HuH-7 (cell line): ENCODE data around the gene DOCK3.
"Not testable (repeated sequence)": the region's sequence is repeated elsewhere in the genome, so short reads cannot be mapped to it uniquely, and the experiment has no call there.

Source experiments
- DNase-seq: peaks from one replicate; pipeline ENCODE4 v3.0.0; 2011; ENCODE audit warnings: low spot score

Gene DOCK3

GRCh38 chr3:50885070-50885850 is 210.5 kb downstream of the DOCK3 start:
- no peak for DNase-seq

GRCh38 chr3:50890688-50891344 is 216.1 kb downstream of the DOCK3 start:
- DNase-seq = no peak

GRCh38 chr3:50901097-50901496 is 226.4 kb downstream of the DOCK3 start:
- DNase-seq = not testable (repeated sequence)

- no peak for DNase-seq
Measured at GRCh38 chr3:50912746-50913145, 238.0 kb downstream of the DOCK3 start.

GRCh38 chr3:50913260-50913659 is 238.5 kb downstream of the DOCK3 start:
- DNase-seq = no peak

- not testable (repeated sequence) for DNase-seq
Measured at GRCh38 chr3:50922071-50922470, 247.3 kb downstream of the DOCK3 start.

- no peak for DNase-seq
Measured at GRCh38 chr3:50923955-50924354, 249.2 kb downstream of the DOCK3 start.

GRCh38 chr3:50924638-50925037 is 249.9 kb downstream of the DOCK3 start:
- DNase-seq = no peak

- no peak for DNase-seq
Measured at GRCh38 chr3:50926868-50927267, 252.1 kb downstream of the DOCK3 start.

- DNase-seq = no peak
Measured at GRCh38 chr3:50930371-50931208, 255.9 kb downstream of the DOCK3 start.

- not testable (repeated sequence) for DNase-seq
Measured at GRCh38 chr3:50932918-50933317, 258.2 kb downstream of the DOCK3 start.

- DNase-seq = no peak
Measured at GRCh38 chr3:50936389-50936788, 261.7 kb downstream of the DOCK3 start.

- DNase-seq = no peak
Measured at GRCh38 chr3:50947419-50947818, 272.7 kb downstream of the DOCK3 start.

- no peak for DNase-seq
Measured at GRCh38 chr3:50950591-50950990, 275.9 kb downstream of the DOCK3 start.

GRCh38 chr3:50953825-50954414 is 279.2 kb downstream of the DOCK3 start:
- no peak for DNase-seq

GRCh38 chr3:50961386-50961785 is 286.7 kb downstream of the DOCK3 start:
- no peak for DNase-seq

- DNase-seq = peak; percentile 40
Measured at GRCh38 chr3:50971487-50971924, 296.8 kb downstream of the DOCK3 start.

GRCh38 chr3:50972029-50972428 is 297.3 kb downstream of the DOCK3 start:
- DNase-seq = no peak

GRCh38 chr3:50978586-50978985 is 303.9 kb downstream of the DOCK3 start:
- not testable (repeated sequence) for DNase-seq

- DNase-seq = peak; percentile 8
Measured at GRCh38 chr3:50978991-50979667, 304.4 kb downstream of the DOCK3 start.

GRCh38 chr3:50982540-50983325 is 308.0 kb downstream of the DOCK3 start:
- no peak for DNase-seq
